Esophagus (tissue), 2 donors: Measurements from ENCODE around the gene ZP3. TPM values are rescaled to one million over a fixed set of nuclear protein-coding genes. Genes with fewer than 3 reads are reported as not detected.
A peak's percentile ranks its signal among the peaks of the same experiment; 100 is the strongest.
"Not testable (repeated sequence)": the region's sequence is repeated elsewhere in the genome, so short reads cannot be mapped to it uniquely, and the experiment has no call there.

Experiments used
- H3K27ac ChIP-seq, 2 donors: one replicate each; pipeline ENCODE4 v1.5.1; 2013; ENCODE audit warnings: low read depth in 2 of 2, mild to moderate bottlenecking in 2 of 2, inconsistent platforms in 1 of 2, low read length in 1 of 2, moderate library complexity in 1 of 2
- H3K27me3 ChIP-seq, 2 donors: one replicate each; pipeline ENCODE4 v1.6.1; 2013; ENCODE audit warnings: low read length in 2 of 2, control low read depth in 1 of 2, mild to moderate bottlenecking in 1 of 2; ENCODE audit not compliant: insufficient read depth in 2 of 2, control insufficient read depth in 1 of 2
- H3K36me3 ChIP-seq, 2 donors: one replicate each; pipeline ENCODE4 v1.6.1; 2013; ENCODE audit warnings: low read length in 1 of 2; ENCODE audit not compliant: control insufficient read depth in 2 of 2, insufficient read depth in 2 of 2
- H3K4me1 ChIP-seq, 2 donors: one replicate each; pipeline ENCODE4 v1.6.1; 2013; ENCODE audit warnings: low read length in 1 of 2; ENCODE audit not compliant: control insufficient read depth in 2 of 2, insufficient read depth in 2 of 2
- H3K4me3 ChIP-seq, 2 donors: one replicate each; pipeline ENCODE4 v1.5.1; 2013; ENCODE audit warnings: low read length in 2 of 2, mild to moderate bottlenecking in 2 of 2, low read depth in 1 of 2, moderate library complexity in 1 of 2
- H3K9me3 ChIP-seq, 2 donors: one replicate each; pipeline ENCODE4 v1.6.1; 2013; ENCODE audit warnings: mild to moderate bottlenecking in 2 of 2, low read depth in 1 of 2, low read length in 1 of 2, moderate library complexity in 1 of 2; ENCODE audit not compliant: control insufficient read depth in 2 of 2, insufficient read depth in 1 of 2
- WGBS, 2 donors: extraction: QIAGEN DNeasy Blood & Tissue Kit; methylation state at CpG; one replicate each; pipeline ENCODE4 v1.1.7; 2013; 5-methylcytosine and 5-hydroxymethylcytosine counted together
- polyA plus RNA-seq, 2 donors: library from polyadenylated mRNA; stranded (reverse); fragments of 200-250 nt; gene quantifications; one replicate each; pipeline ENCODE4 v1.2.3, GENCODE V29; 2013
- donor health status: healthy with polysubstance abuse.
- donor health status: Bipolar disorder and iron deficiency.

The ZP3 gene
- polyA plus RNA-seq, 2 donors, result 4.3 to 6.9 TPM

DNA sequence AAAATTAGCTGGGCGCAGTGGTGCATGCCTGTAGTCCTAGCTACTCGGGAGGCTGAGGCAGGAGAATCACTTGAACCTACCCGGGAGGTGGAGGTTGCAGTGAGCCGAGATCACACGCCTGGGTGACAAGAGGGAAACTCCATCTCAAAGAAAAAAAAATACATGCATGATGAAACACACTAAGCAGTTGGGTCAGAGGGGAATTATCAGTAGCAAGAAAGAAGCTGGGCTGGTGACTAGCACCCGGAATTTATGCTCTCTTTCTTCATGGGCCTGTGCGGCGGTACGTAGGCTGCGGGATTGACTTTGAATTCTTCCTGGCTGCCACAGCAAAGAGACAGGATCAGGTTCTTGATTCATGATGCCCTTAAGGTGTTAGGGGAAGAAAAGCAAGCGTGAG lies 54.9 kb downstream of the ZP3 start:
- not testable (repeated sequence) for H3K4me1 ChIP-seq, H3K27me3 ChIP-seq, H3K4me3 ChIP-seq, H3K9me3 ChIP-seq, H3K27ac ChIP-seq
- peaks cover 3 to 16% of the 10 kb centered on the region in 2 donors for H3K36me3 ChIP-seq
- 70 to 79% methylated on average over 10 of the region's 11 CpGs for WGBS, 2 donors

DNA sequence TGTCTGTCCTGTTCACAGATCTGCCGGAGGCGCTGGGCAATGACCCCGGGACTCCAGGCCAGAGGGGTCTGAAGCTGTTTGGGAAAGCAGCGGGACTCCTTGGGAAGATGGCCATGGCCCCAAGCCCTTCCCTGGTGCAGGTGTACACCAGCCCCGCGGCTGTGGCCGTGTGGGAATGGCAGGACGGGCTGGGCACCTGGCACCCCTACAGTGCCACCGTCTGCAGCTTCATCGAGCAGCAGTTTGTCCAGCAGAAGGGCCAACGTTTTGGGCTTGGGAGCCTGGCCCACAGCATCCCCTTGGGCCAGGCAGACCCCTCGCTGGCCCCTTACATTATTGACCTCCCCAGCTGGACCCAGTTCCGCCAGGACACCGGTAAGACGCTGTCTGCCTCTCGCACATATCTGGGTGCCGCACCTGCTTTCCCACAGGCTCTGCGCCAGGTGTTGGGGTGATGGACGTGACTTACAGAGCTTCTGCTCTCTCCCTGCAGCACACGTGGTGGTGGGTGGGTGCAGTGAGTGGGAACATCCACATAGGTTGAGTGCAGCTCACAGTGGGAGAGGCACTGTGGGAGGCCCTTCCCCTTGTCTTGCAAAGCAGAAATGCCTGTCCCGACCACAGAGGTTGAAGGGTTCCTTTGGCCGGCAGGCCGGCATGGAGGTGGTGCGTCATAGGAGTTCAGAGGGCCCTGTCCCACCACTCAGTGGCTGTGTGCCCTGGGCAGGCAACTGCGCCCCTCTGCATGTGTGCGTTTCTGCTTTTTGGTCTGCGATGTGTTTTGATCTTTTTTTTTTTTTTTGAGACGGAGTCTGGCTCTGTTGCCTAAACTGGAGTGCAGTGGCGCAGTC lies 55.9 kb downstream of the ZP3 start:
- H3K36me3 ChIP-seq, result peaks cover 3 to 16% of the 10 kb centered on the region in 2 donors
- H3K9me3 ChIP-seq, H3K27me3 ChIP-seq, H3K4me1 ChIP-seq, H3K4me3 ChIP-seq: not testable (repeated sequence)
- WGBS, 2 donors, result 73 to 75% methylated on average over 18 to 27 of the region's 29 CpGs
- H3K27ac ChIP-seq, result peak overlapping the region in 1 of 2 donors; percentile 4

- H3K36me3 ChIP-seq, result peaks cover 3 to 16% of the 10 kb centered on the region in 2 donors
- not testable (repeated sequence) for H3K4me1 ChIP-seq, H3K27me3 ChIP-seq, H3K27ac ChIP-seq, H3K4me3 ChIP-seq, H3K9me3 ChIP-seq
- 96% methylated on average over 24 of the region's 24 CpGs for WGBS, 2 donors
Observed at GRCh38 chr7:76482660-76483059, 57.9 kb downstream of the ZP3 start.

DNA sequence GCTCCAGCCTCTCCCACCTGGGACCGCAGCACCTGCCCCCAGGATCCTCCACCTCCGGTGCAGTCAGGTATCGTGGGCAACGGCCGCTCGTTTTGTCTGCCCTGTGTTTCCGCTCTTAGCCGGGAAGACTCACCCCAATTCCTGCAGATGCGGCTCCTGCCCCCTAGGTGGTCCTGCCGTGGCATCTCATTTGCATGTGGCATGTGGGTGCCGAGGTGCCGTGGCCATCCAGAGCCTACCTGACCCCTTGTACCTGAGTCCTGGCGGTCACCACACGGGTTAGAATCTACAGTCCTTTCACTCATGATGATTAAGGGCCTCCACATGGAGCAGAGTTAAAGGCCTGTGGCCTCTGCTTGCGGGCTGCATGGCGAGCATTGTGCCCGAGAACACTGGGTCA lies 58.3 kb downstream of the ZP3 start:
- H3K9me3 ChIP-seq, H3K27me3 ChIP-seq, H3K4me1 ChIP-seq, H3K4me3 ChIP-seq, H3K27ac ChIP-seq: not testable (repeated sequence)
- 93 to 96% methylated on average over 13 to 17 of the region's 17 CpGs for WGBS, 2 donors
- H3K36me3 ChIP-seq, result peaks cover 3 to 16% of the 10 kb centered on the region in 2 donors

- not testable (repeated sequence) for H3K27me3 ChIP-seq, H3K4me1 ChIP-seq, H3K4me3 ChIP-seq, H3K27ac ChIP-seq, H3K9me3 ChIP-seq
- WGBS, 2 donors, result 89 to 91% methylated on average over 6 to 8 of the region's 12 CpGs
- H3K36me3 ChIP-seq, result peaks cover 3 to 16% of the 10 kb centered on the region in 2 donors
Observed at GRCh38 chr7:76484456-76484855, 59.7 kb downstream of the ZP3 start.

DNA sequence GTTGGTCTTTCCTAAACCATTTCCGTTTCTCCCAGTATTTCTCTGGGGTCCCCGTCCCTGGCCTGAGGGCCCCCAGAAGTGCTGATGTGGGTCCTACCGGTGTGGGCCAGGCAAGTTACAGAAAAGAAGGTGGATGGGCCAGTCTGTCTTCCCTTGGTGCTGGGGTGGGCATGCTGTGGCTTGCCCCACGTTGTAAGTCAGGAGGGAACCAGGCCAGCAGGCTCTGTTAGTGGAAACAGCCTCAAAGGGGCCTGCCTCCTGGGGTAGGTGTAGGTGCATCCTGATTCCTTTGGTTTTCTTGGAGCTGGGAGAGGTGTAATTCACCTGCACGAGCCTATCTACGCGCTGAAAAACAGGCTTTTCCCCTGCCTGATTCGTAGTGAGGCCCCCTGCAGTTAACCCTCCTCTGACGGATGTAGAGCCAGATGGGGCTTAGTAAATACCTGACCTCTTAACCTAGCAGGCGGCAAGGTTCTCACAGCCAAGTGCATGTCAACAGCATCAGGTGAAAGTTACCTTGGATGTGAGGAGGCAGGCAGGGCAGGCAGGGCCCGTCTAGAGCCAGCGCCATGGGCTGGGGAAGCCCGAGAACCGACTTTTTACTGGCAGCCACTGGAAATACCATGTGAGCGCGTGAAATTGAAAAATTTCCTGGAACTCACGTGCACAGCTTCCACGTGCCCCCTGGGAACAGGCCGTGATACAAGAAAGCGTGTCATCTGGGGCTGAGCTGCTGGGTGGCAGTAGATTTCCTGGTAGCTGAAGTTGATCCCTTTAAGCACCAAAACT lies 61.3 kb downstream of the ZP3 start:
- 25 to 38% methylated on average over 2 to 3 of the region's 20 CpGs for WGBS, 2 donors
- Histone ChIP-seq H3K36me3 (peaks cover 3 to 12% of the 10 kb centered on the region in 2 donors), H3K27ac (peak overlapping the region in 1 of 2 donors; percentile 31)
- H3K4me3 ChIP-seq, H3K27me3 ChIP-seq, H3K4me1 ChIP-seq, H3K9me3 ChIP-seq: not testable (repeated sequence)

GRCh38 chr7:76486618-76487017 lies 61.9 kb downstream of the ZP3 start:
- peaks cover 3 to 12% of the 10 kb centered on the region in 2 donors for H3K36me3 ChIP-seq
- H3K27me3 ChIP-seq, H3K4me3 ChIP-seq, H3K27ac ChIP-seq, H3K9me3 ChIP-seq, H3K4me1 ChIP-seq: not testable (repeated sequence)
- 45% methylated on average over 2 of the region's 5 CpGs; no CpG with 5 or more reads in 1 of the 2 donors for WGBS, 2 donors

DNA sequence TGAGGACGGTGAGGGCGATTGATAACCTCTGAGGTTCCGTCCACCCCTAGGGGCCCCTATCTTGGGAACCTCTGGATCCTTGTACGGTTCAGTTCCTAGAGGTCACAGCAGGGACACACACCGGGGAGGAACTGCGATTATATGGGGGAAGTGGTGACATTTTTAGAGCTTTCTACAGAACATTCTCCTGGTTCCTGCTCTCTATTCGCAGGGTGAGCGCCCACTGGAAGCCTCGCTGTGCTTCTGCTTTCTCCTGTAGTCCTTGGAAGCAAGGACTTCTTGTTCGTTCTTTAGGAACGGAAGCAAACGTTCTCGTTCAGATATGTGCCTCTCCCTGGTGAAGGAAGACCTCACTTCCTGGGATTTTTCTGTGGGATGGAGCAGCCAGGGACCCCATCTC lies 63.2 kb downstream of the ZP3 start:
- 81% methylated on average over 4 to 9 of the region's 13 CpGs for WGBS, 2 donors
- not testable (repeated sequence) for H3K27me3 ChIP-seq, H3K4me1 ChIP-seq, H3K9me3 ChIP-seq, H3K27ac ChIP-seq, H3K4me3 ChIP-seq, H3K36me3 ChIP-seq
